Suprapubic skin (tissue), 3 donors: ENCODE data around the gene ITIH5.

Experiments
- POLR2A ChIP-seq, 2 donors: fragments of 450-650 bp; IDR thresholded peaks; one replicate each; pipeline ENCODE4 v1.6.1; 2017; ENCODE audit warnings: antibody characterized with exemption in 2 of 2, mild to moderate bottlenecking in 2 of 2, moderate library complexity in 2 of 2
- TF ChIP-seq, protein P1 (sequence below), 2 donors: fragments of 200-600 bp in 1 of 2; fragments of 450-650 bp in 1 of 2; sonication (generic) in 1 of 2; IDR thresholded peaks; one replicate each; pipeline ENCODE4 v1.5.1; 2016 to 2019; ENCODE audit warnings: antibody characterized with exemption in 2 of 2, mild to moderate bottlenecking in 1 of 2, moderate library complexity in 1 of 2

GRCh38 chr10:7576340-7576739, 90.4 kb downstream of the ITIH5 start:
- no peak for TF ChIP-seq POLR2A (IDR thresholded peaks at IDR 0.05)
- TF ChIP-seq, protein P1, sequence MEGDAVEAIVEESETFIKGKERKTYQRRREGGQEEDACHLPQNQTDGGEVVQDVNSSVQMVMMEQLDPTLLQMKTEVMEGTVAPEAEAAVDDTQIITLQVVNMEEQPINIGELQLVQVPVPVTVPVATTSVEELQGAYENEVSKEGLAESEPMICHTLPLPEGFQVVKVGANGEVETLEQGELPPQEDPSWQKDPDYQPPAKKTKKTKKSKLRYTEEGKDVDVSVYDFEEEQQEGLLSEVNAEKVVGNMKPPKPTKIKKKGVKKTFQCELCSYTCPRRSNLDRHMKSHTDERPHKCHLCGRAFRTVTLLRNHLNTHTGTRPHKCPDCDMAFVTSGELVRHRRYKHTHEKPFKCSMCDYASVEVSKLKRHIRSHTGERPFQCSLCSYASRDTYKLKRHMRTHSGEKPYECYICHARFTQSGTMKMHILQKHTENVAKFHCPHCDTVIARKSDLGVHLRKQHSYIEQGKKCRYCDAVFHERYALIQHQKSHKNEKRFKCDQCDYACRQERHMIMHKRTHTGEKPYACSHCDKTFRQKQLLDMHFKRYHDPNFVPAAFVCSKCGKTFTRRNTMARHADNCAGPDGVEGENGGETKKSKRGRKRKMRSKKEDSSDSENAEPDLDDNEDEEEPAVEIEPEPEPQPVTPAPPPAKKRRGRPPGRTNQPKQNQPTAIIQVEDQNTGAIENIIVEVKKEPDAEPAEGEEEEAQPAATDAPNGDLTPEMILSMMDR (IDR thresholded peaks at IDR 0.05): no peak
